ENCODE data around the gene VTI1A. TPM values are rescaled to one million over a fixed set of nuclear protein-coding genes. Genes with fewer than 3 reads are reported as not detected.

Gene VTI1A
- total and polyA plus RNA-seq, 2 of the 8 experiments (the other 6 are each of a cell fraction or from before 2014, with no cell fraction given): 6.0 to 20.0 TPM

DNA sequence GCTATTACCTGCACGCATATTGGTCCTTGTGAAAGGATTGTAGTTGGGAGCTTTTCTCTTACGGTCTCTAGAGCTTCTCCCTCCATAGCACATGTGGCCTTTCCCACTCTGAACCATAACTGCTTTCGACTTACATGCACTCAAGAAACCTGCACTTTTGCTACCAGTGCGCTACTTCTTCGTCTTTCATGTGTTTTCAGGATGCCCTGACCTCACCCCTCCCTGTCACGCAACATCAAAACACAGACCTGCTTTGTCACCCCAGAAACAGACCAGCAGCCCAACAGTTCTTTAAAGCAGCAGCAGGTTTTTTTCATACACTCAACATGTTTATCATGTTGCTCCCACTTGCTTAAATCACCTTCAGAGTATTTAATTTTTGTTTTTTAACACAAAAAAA, 259.6 kb downstream of the VTI1A start (continued):
- TF ChIP-seq, protein P1, sequence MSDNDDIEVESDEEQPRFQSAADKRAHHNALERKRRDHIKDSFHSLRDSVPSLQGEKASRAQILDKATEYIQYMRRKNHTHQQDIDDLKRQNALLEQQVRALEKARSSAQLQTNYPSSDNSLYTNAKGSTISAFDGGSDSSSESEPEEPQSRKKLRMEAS (IDR thresholded peaks at IDR 0.05): no peak
